RPMI7951 (cell line): Measurements from ENCODE around the gene CDH13. TPM values are rescaled to one million over a fixed set of nuclear protein-coding genes. Genes with fewer than 3 reads are reported as not detected.

Source experiments
- DNase-seq: peaks from one replicate; pipeline ENCODE4 v3.0.0-alpha.2; 2012; ENCODE audit warnings: low read depth
- total RNA-seq: library from RNA; depleted of rRNA; stranded (reverse); fragments of >200 nt; shearing (Covaris generic); gene quantifications from 2 replicates; pipeline ENCODE4 v1.2.3, GENCODE V29; 2014

Gene CDH13
- total RNA-seq, 1 experiment from 2014 or later: 65.6 TPM

GRCh38 chr16:83826146-83826913 is 1199.6 kb downstream of the CDH13 start:
- DNase-seq: peak; percentile 72

GRCh38 chr16:83830091-83830768 is 1203.5 kb downstream of the CDH13 start:
- no peak for DNase-seq

- no peak for DNase-seq
Measured at GRCh38 chr16:83830769-83831455, 1204.1 kb downstream of the CDH13 start.

- DNase-seq: no peak
Measured at GRCh38 chr16:83831456-83831987, 1204.8 kb downstream of the CDH13 start.

GRCh38 chr16:83833921-83834320 is 1207.2 kb downstream of the CDH13 start:
- no peak for DNase-seq

GRCh38 chr16:83835586-83836566 is 1209.1 kb downstream of the CDH13 start:
- peak; percentile 71 for DNase-seq

GRCh38 chr16:83837566-83837965 is 1210.8 kb downstream of the CDH13 start:
- DNase-seq: no peak

GRCh38 chr16:83838151-83838550 is 1211.4 kb downstream of the CDH13 start:
- no peak for DNase-seq

- no peak for DNase-seq
Measured at GRCh38 chr16:83839561-83839960, 1212.8 kb downstream of the CDH13 start.

- DNase-seq: no peak
Measured at GRCh38 chr16:83840060-83840617, 1213.4 kb downstream of the CDH13 start.

GRCh38 chr16:83842291-83842690 is 1215.5 kb downstream of the CDH13 start:
- no peak for DNase-seq

GRCh38 chr16:83842756-83843507 is 1216.2 kb downstream of the CDH13 start:
- no peak for DNase-seq

- DNase-seq: no peak
Measured at GRCh38 chr16:83843657-83844056, 1216.9 kb downstream of the CDH13 start.

- no peak for DNase-seq
Measured at GRCh38 chr16:83845263-83845662, 1218.5 kb downstream of the CDH13 start.

GRCh38 chr16:83847371-83848225 is 1220.8 kb downstream of the CDH13 start:
- peak; percentile 21 for DNase-seq

- DNase-seq: no peak
Measured at GRCh38 chr16:83849421-83849820, 1222.7 kb downstream of the CDH13 start.
